ENCODE results near the gene CLCN5.

CLCN5 gene

DNA sequence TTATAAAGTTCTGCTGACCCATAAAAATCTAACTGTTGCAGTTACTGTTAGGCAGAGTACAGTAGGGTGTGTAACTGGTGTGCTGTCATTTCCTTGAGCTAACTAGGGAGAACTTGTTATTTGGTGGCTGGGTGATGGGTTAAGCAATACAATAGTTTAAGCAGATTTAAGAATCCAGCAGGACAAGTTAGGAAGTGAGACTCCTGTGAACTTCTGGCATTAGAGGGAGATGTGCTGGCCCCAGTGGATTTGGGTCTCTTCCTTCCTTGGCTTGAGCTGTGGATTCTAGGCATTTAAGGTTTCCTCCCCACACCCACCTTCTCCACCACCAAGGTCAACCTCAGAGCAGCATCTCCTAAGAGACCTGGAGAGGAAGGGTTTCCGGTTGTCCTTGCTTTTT lies 70.5 kb downstream of the CLCN5 start:
- Histone ChIP-seq H3K9ac (ENCODE audit: low read depth, low read length) (no peak overlapping the region), H4K20me1 (ENCODE audit: insufficient read depth, low read length) (no peaks in the 10 kb centered on the region), H3K4me1 (ENCODE audit: insufficient read depth, low read length) (no peaks in the 10 kb centered on the region), H3K4me2 (ENCODE audit: insufficient read depth, low read length) (no peak overlapping the region), H3K4me3 (ENCODE audit: low read depth in 1 of 2, low read length in 2 of 2) (no peak overlapping the region), H3K9me3 (ENCODE audit: insufficient read depth, low read length, severe bottlenecking) (no peaks in the 10 kb centered on the region), H2AFZ (ENCODE audit: low read depth, low read length) (no peak overlapping the region), H3K79me2 (ENCODE audit: insufficient read depth, low read length) (no peaks in the 10 kb centered on the region), H3K27me3 (ENCODE audit: insufficient read depth, low read length, poor library complexity) (no peaks in the 10 kb centered on the region), H3K36me3 (ENCODE audit: insufficient read depth, low read length) (no peaks in the 10 kb centered on the region), H3K27ac (ENCODE audit: low read length) (no peak overlapping the region)
- no peak for ATAC-seq (ENCODE audit: insufficient read depth, low read depth)
- no peak for DNase-seq
- no peak for TF ChIP-seq EZH2 (IDR thresholded peaks at IDR 0.05; ENCODE audit: borderline replicate concordance, low read depth, low read length, severe bottlenecking)
- TF ChIP-seq, protein P1, sequence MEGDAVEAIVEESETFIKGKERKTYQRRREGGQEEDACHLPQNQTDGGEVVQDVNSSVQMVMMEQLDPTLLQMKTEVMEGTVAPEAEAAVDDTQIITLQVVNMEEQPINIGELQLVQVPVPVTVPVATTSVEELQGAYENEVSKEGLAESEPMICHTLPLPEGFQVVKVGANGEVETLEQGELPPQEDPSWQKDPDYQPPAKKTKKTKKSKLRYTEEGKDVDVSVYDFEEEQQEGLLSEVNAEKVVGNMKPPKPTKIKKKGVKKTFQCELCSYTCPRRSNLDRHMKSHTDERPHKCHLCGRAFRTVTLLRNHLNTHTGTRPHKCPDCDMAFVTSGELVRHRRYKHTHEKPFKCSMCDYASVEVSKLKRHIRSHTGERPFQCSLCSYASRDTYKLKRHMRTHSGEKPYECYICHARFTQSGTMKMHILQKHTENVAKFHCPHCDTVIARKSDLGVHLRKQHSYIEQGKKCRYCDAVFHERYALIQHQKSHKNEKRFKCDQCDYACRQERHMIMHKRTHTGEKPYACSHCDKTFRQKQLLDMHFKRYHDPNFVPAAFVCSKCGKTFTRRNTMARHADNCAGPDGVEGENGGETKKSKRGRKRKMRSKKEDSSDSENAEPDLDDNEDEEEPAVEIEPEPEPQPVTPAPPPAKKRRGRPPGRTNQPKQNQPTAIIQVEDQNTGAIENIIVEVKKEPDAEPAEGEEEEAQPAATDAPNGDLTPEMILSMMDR (IDR thresholded peaks at IDR 0.05; ENCODE audit: borderline replicate concordance, extremely low read depth, low read length, poor library complexity, severe bottlenecking), result no peak

DNA sequence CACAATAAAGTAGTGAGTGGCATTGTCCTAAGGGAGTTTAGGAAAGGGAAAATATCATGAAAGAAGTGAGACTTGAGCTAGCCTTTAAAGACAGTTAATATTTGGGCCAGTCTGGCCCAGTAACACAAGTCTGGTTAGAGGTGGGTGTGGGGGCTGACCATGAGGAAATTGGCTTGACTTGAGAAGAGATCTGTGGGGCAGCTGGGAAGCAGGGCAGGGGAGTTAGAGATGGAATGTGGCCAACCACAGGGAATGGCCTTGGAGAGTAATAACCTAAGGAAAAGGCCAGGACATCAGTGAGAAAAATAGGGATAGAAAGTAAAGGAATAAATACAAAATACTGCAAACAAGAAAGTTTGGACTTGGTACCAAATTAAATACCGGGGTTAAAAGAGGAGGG lies 71.3 kb downstream of the CLCN5 start:
- H3K36me3 ChIP-seq (ENCODE audit: insufficient read depth, low read length), result no peaks in the 10 kb centered on the region
- H3K9me3 ChIP-seq (ENCODE audit: insufficient read depth, low read length, severe bottlenecking), result no peaks in the 10 kb centered on the region
- no peaks in the 10 kb centered on the region for H3K79me2 ChIP-seq (ENCODE audit: insufficient read depth, low read length)
- H3K27ac ChIP-seq (ENCODE audit: low read length), result no peak overlapping the region
- no peak for ATAC-seq (ENCODE audit: insufficient read depth, low read depth)
- H2AFZ ChIP-seq (ENCODE audit: low read depth, low read length), result no peak overlapping the region
- no peaks in the 10 kb centered on the region for H3K27me3 ChIP-seq (ENCODE audit: insufficient read depth, low read length, poor library complexity)
- TF ChIP-seq EZH2 (IDR thresholded peaks at IDR 0.05; ENCODE audit: borderline replicate concordance, low read depth, low read length, severe bottlenecking), result no peak
- TF ChIP-seq, protein P1 (IDR thresholded peaks at IDR 0.05; ENCODE audit: borderline replicate concordance, extremely low read depth, low read length, poor library complexity, severe bottlenecking), result no peak
- no peak overlapping the region for H3K9ac ChIP-seq (ENCODE audit: low read depth, low read length)
- H3K4me1 ChIP-seq (ENCODE audit: insufficient read depth, low read length), result no peaks in the 10 kb centered on the region
- H3K4me2 ChIP-seq (ENCODE audit: insufficient read depth, low read length), result no peak overlapping the region
- H3K4me3 ChIP-seq (ENCODE audit: low read depth in 1 of 2, low read length in 2 of 2), result no peak overlapping the region
- no peaks in the 10 kb centered on the region for H4K20me1 ChIP-seq (ENCODE audit: insufficient read depth, low read length)
- no peak for DNase-seq

DNA sequence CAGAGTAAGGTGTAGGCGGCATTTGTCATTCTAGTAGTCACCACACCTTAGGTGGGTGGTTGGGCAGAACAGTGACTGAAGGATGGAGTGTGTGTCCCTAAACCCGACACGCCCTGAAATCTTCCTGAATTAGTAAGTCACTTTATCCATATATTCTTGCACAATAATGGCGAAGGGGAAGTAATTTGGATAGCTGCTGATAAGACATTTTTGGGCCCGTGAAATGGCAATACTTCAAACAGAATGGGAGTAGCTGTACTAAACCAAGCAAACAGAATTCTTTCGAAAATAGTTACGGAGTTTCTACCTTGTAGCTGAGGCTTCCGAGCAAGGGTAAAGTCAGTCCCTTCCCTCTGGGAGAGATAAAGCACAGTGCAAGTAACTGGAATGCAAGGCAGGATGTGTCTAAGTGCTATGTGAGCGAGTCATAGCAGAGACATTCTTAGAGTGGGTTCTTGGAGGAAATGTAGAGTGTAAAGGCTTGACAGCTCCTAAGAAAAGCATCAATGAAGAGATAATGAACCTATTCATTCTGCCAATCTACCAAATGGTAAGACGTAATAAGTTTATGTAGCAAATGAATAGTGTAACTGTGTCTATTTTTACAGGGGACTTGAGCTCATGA lies 72.8 kb downstream of the CLCN5 start:
- Histone ChIP-seq H2AFZ (ENCODE audit: low read depth, low read length) (no peak overlapping the region), H3K79me2 (ENCODE audit: insufficient read depth, low read length) (no peaks in the 10 kb centered on the region), H3K27ac (ENCODE audit: low read length) (no peak overlapping the region), H3K4me2 (ENCODE audit: insufficient read depth, low read length) (no peak overlapping the region), H4K20me1 (ENCODE audit: insufficient read depth, low read length) (no peaks in the 10 kb centered on the region), H3K4me3 (ENCODE audit: low read depth in 1 of 2, low read length in 2 of 2) (no peak overlapping the region), H3K27me3 (ENCODE audit: insufficient read depth, low read length, poor library complexity) (no peaks in the 10 kb centered on the region), H3K4me1 (ENCODE audit: insufficient read depth, low read length) (no peaks in the 10 kb centered on the region), H3K36me3 (ENCODE audit: insufficient read depth, low read length) (no peaks in the 10 kb centered on the region), H3K9ac (ENCODE audit: low read depth, low read length) (no peak overlapping the region), H3K9me3 (ENCODE audit: insufficient read depth, low read length, severe bottlenecking) (no peaks in the 10 kb centered on the region)
- TF ChIP-seq EZH2 (IDR thresholded peaks at IDR 0.05; ENCODE audit: borderline replicate concordance, low read depth, low read length, severe bottlenecking), result no peak
- TF ChIP-seq, protein P1 (IDR thresholded peaks at IDR 0.05; ENCODE audit: borderline replicate concordance, extremely low read depth, low read length, poor library complexity, severe bottlenecking), result no peak
- ATAC-seq (ENCODE audit: insufficient read depth, low read depth), result no peak
- DNase-seq, result no peak

Data from DND-41 (cell line).